HepG2 (cell line): ENCODE data around the gene SLC6A7. TPM values are rescaled to one million over a fixed set of nuclear protein-coding genes. Genes with fewer than 3 reads are reported as not detected.

Experiments used
- ATAC-seq: fragments of 200-7000 bp; cut with Tn5 transposase; 3 replicates; pipeline ENCODE4 v1.9.1; 2020; ENCODE audit warnings: mild to moderate bottlenecking, moderate library complexity
- BruUV-seq: library from RNA; stranded (reverse); fragments of 400-500 nt; replicated peaks from 2 replicates; lab custom pipeline; 2021; lab: Mats Ljungman, UMichigan
- CTCF ChIA-PET: fragments of 300-600 bp; formaldehyde crosslinking; extraction: SDS; loops from one replicate; lab custom pipeline; 2021; ENCODE audit warnings: low total read pairs, inconsistent platforms, low intra/inter-chr PET ratio; lab: Yijun Ruan, JAX
- POLR2A ChIA-PET: fragments of 350-600 bp; sonication (Branson Sonifier 250); formaldehyde crosslinking; loops from one replicate; lab custom pipeline; 2020; ENCODE audit warnings: antibody characterized with exemption, inconsistent platforms; lab: Yijun Ruan, JAX
- DNase-seq: peaks from one replicate; pipeline ENCODE4 v3.0.0-alpha.2; 2015; ENCODE audit warnings: low spot score
- FAIRE-seq: peaks from 3 replicates; lab custom pipeline; 2011; peaks lifted over from hg19 to GRCh38; lab: Jason Lieb, UNC
- H2AFZ ChIP-seq: one replicate; pipeline ENCODE4 v1.6.1; 2011; ENCODE audit warnings: low read length, inconsistent platforms
- H3K27ac ChIP-seq: fragments of 300-600 bp; 3 replicates; pipeline ENCODE4 v1.8.0; 2011; ENCODE audit warnings: mixed run types, mild to moderate bottlenecking, mixed read lengths, low read length, inconsistent platforms; ENCODE audit not compliant: insufficient read depth; ENCODE audit errors: extremely low read length
- H3K27me3 ChIP-seq, 2 experiments: fragments of 200-600 bp in 1 of 2; 2 replicates in 1 of 2; 3 replicates in 1 of 2; pipeline versions ENCODE4 v1.6.0 to v1.8.0; 2011; ENCODE audit warnings: low read length in 2 of 2, mild to moderate bottlenecking in 2 of 2, moderate library complexity in 2 of 2, inconsistent platforms in 1 of 2; ENCODE audit not compliant: insufficient read depth in 2 of 2, control insufficient read depth in 1 of 2
- H3K36me3 ChIP-seq, 2 experiments: fragments of 200-600 bp in 1 of 2; replicated peaks in 1 of 2; 2 replicates in 1 of 2; 3 replicates in 1 of 2; pipeline versions ENCODE4 v1.5.1 to v1.8.0; 2011; ENCODE audit warnings: low read length in 2 of 2, inconsistent platforms in 1 of 2; ENCODE audit not compliant: insufficient read depth in 2 of 2, control insufficient read depth in 1 of 2
- H3K4me1 ChIP-seq: 2 replicates; pipeline ENCODE4 v1.5.1; 2012; ENCODE audit warnings: low read length, inconsistent platforms; ENCODE audit not compliant: insufficient read depth
- H3K4me2 ChIP-seq: 2 replicates; pipeline ENCODE4 v1.6.0; 2011; ENCODE audit warnings: low read depth, low read length, inconsistent platforms
- H3K4me3 ChIP-seq, 3 experiments: fragments of 200-600 bp in 1 of 3; sonication (generic), shearing (Covaris generic) in 1 of 3; replicated peaks in 1 of 3; 2 replicates each; pipeline ENCODE4 v1.5.1; 2011 to 2016; ENCODE audit warnings: low read length in 3 of 3, inconsistent platforms in 2 of 3, low read depth in 2 of 3, mild to moderate bottlenecking in 2 of 3, control low read depth in 1 of 3, mixed read lengths in 1 of 3; ENCODE audit not compliant: insufficient read depth in 1 of 3
- H3K79me2 ChIP-seq: one replicate; pipeline ENCODE4 v1.6.1; 2011; ENCODE audit warnings: low read length, inconsistent platforms; ENCODE audit not compliant: insufficient read depth
- H3K9ac ChIP-seq: 2 replicates; pipeline ENCODE4 v1.6.0; 2011; ENCODE audit warnings: mild to moderate bottlenecking, low read depth, low read length, inconsistent platforms; ENCODE audit not compliant: insufficient read depth
- H3K9me3 ChIP-seq: 2 replicates; pipeline ENCODE4 v1.5.1; 2012; ENCODE audit warnings: mild to moderate bottlenecking, low read length
- H4K20me1 ChIP-seq: 2 replicates; pipeline ENCODE4 v1.6.0; 2011; ENCODE audit warnings: inconsistent platforms, mild to moderate bottlenecking, low read length, moderate library complexity; ENCODE audit not compliant: insufficient read depth
- ETV5 ChIP-seq: IDR thresholded peaks from 2 replicates; pipeline ENCODE4 v1.6.1; 2018; ENCODE audit warnings: missing biosample characterization, missing genetic modification reagents, inconsistent platforms, borderline replicate concordance
- GTF2F1 ChIP-seq: fragments of 150-350 bp; IDR thresholded peaks from 2 replicates; pipeline ENCODE4 v1.6.1; 2014; ENCODE audit warnings: low read length
- HHEX ChIP-seq: IDR thresholded peaks from 2 replicates; pipeline ENCODE4 v1.6.1; 2016; ENCODE audit warnings: control low read depth
- HMG20A ChIP-seq: IDR thresholded peaks from 2 replicates; pipeline ENCODE4 v1.6.1; 2016; ENCODE audit warnings: borderline replicate concordance
- KLF6 ChIP-seq: IDR thresholded peaks from 2 replicates; pipeline ENCODE4 v1.8.0; 2016; ENCODE audit warnings: missing biosample characterization, missing genetic modification reagents
- THYN1 ChIP-seq: sonication (generic); formaldehyde crosslinking; IDR thresholded peaks from 2 replicates; pipeline ENCODE4 v1.8.1; 2023; ENCODE audit warnings: low read depth, mild to moderate bottlenecking, moderate library complexity, missing genetic modification reagents, borderline replicate concordance
- ZBTB3 ChIP-seq: sonication (generic); formaldehyde crosslinking; IDR thresholded peaks from 2 replicates; pipeline ENCODE4 v1.4.0; 2020; ENCODE audit warnings: low read depth, mild to moderate bottlenecking, moderate library complexity, missing genetic modification reagents, borderline replicate concordance
- ZNF256 ChIP-seq: sonication (generic); formaldehyde crosslinking; conservative IDR thresholded peaks from 2 replicates; pipeline ENCODE4 v1.4.0; 2020; ENCODE audit warnings: missing genetic modification reagents
- ZNF746 ChIP-seq: sonication (generic); formaldehyde crosslinking; IDR thresholded peaks from 2 replicates; pipeline ENCODE4 v1.8.0; 2022; ENCODE audit warnings: mild to moderate bottlenecking, missing genetic modification reagents
- ZNF775 ChIP-seq: sonication (generic); formaldehyde crosslinking; IDR thresholded peaks from 2 replicates; pipeline ENCODE4 v1.4.0; 2020; ENCODE audit warnings: missing genetic modification reagents, mild to moderate bottlenecking, moderate library complexity, borderline replicate concordance
- ZNF782 ChIP-seq: sonication (generic); formaldehyde crosslinking; IDR thresholded peaks from 2 replicates; pipeline ENCODE4 v1.4.0; 2020; ENCODE audit warnings: missing genetic modification reagents, mild to moderate bottlenecking, borderline replicate concordance
- ZNF850 ChIP-seq: sonication (generic); formaldehyde crosslinking; conservative IDR thresholded peaks from 2 replicates; pipeline ENCODE4 v1.9.0; 2021; ENCODE audit warnings: mild to moderate bottlenecking, missing genetic modification reagents
- WGBS: methylation state at CpG from one replicate; pipeline ENCODE4 v1.1.6; 2017; ENCODE audit warnings: low lambda C conversion rate; 5-methylcytosine and 5-hydroxymethylcytosine counted together
- in situ Hi-C: cut with HindIII; loops from 2 replicates; pipeline ENCODE4 v1.10.0; 2017; ENCODE audit warnings: low pct_unique_long_range_greater_than_20kb; ENCODE audit not compliant: extremely low pct_ligation_motif_present
- intact Hi-C: fragments of 100-400 bp; cut with micrococcal nuclease; formaldehyde crosslinking; loops from one replicate; pipeline ENCODE4 v1.10.0; 2022; ENCODE audit not compliant: unreplicated experiment
- polyA plus RNA-seq, 8 experiments: library from polyadenylated mRNA; depleted of rRNA in 3 of 8; stranded (reverse) in 7 of 8; unstranded in 1 of 8; fragments of >200 nt; fragmentation: Illumina TruSeq in 4 of 8; extraction: Trizol in 4 of 8; gene quantifications; 2 replicates each; pipeline versions ENCODE4 v1.2.1 to v1.2.3, GENCODE V29; 2011 to 2016; ENCODE audit warnings: low read depth in 4 of 8, missing spikeins in 1 of 8, mixed read lengths in 1 of 8; ENCODE audit not compliant: insufficient read depth in 1 of 8
- total RNA-seq, 5 experiments: library from RNA; depleted of rRNA; stranded (reverse); fragments of >200 nt; fragmentation: Illumina TruSeq; extraction: Trizol; gene quantifications; 2 replicates each; pipeline ENCODE4 v1.2.3, GENCODE V29; 2016; ENCODE audit warnings: low read depth in 1 of 5
- TF ChIP-seq, protein P1 (sequence below): sonication (generic); formaldehyde crosslinking; IDR thresholded peaks from 2 replicates; pipeline ENCODE4 v1.5.0; 2020; ENCODE audit warnings: mild to moderate bottlenecking, missing genetic modification reagents

SLC6A7 gene
- total and polyA plus RNA-seq, 2 of the 13 experiments (the other 11 are each of a cell fraction or from before 2014, with no cell fraction given) = not detected

DNA sequence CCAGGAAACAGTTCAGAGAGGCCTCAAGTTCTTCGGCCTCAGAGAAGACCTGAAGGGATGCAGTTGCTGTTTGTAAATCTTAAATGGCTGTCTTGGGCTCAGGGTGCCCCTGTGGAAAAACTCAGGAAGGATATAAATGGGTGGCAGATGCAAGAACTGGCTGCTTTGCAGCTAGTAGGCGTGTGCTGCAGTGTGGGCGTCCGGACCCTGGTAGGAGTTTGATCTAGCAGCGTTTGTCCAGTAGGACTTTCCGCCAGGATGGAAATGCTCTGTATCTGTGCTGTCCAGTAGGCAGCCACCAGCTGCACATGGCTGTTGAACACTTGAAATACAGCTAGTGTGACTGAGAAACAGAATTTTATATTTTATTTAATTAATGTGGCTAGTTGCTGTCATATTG is 15.6 kb upstream of the SLC6A7 start:
- no peak for DNase-seq
- Histone ChIP-seq H4K20me1 (no peaks in the 10 kb centered on the region), H3K4me1 (peaks cover 5% of the 10 kb centered on the region), H3K9ac (no peak overlapping the region), H3K36me3 (no peaks in the 10 kb centered on the region), H3K27ac (no peak overlapping the region), H3K4me3 (no peak overlapping the region), H3K27me3 (peaks cover 0 to 31% of the 10 kb centered on the region in 2 experiments; a peak in 3 of 5 replicates), H3K4me2 (no peak overlapping the region), H3K79me2 (no peaks in the 10 kb centered on the region), H2AFZ (no peak overlapping the region), H3K9me3 (no peaks in the 10 kb centered on the region)
- ATAC-seq = no peak
- no TSS peak for BruUV-seq
- no peak for FAIRE-seq
- no peak for TF ChIP-seq ZNF256 (CRISPR knock-in tag)
- TF ChIP-seq ZNF746 (CRISPR knock-in tag) = no peak
- no peak for TF ChIP-seq KLF6
- TF ChIP-seq ZNF850 (CRISPR knock-in tag) = no peak
- TF ChIP-seq ZBTB3 (CRISPR knock-in tag) = no peak
- TF ChIP-seq THYN1 = no peak
- TF ChIP-seq HHEX = no peak
- TF ChIP-seq ETV5 (CRISPR knock-in tag) = no peak
- no peak for TF ChIP-seq ZNF782
- intact Hi-C loops = no loop called here
- in situ Hi-C loops = no loop called here
- 41% methylated on average over 3 of the region's 6 CpGs for WGBS
- POLR2A ChIA-PET = no interaction called here
- CTCF ChIA-PET = interaction anchor here (2.4 kb wide), 1 partner anchor 44 kb away, joined by 30 read pairs; no protein-coding TSS in a partner anchor

DNA sequence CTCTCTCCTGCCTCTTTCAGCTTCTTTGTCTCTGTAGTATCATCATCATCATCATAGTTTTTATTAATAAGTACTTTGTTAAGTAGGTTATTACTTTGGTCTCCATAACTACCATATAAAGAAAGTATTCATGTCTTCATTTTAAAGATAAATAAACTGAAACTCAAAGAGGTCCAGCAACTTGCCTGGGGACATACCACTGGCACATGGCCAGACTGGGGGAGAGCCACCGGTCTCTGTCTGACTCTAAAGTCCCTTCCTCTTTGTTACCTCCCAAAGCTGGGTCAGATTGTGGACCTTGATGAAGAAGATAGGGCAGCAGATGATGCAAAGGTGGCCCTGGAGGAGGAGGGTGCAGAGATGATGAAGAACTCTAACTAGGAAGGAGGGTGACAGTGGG is 14.8 kb upstream of the SLC6A7 start:
- BruUV-seq = no TSS peak
- DNase-seq (no peak), ATAC-seq (no peak), FAIRE-seq (no peak)
- Histone ChIP-seq H3K4me1 (peaks cover 5% of the 10 kb centered on the region), H3K36me3 (no peaks in the 10 kb centered on the region), H3K27me3 (peaks cover 0 to 28% of the 10 kb centered on the region in 2 experiments; a peak in 3 of 5 replicates), H3K4me3 (no peak overlapping the region), H3K27ac (no peak overlapping the region), H4K20me1 (no peaks in the 10 kb centered on the region), H3K9me3 (no peaks in the 10 kb centered on the region), H3K79me2 (no peaks in the 10 kb centered on the region), H2AFZ (no peak overlapping the region), H3K4me2 (no peak overlapping the region), H3K9ac (no peak overlapping the region)
- ChIA-PET CTCF (interaction anchor here (1.2 to 2.4 kb wide), 4 partner anchors 14 to 45 kb away, joined by 5 to 30 read pairs (median 8); no protein-coding TSS in a partner anchor), POLR2A (interaction anchor here (1.2 to 1.8 kb wide), 2 partner anchors 12 to 32 kb away, joined by 4 to 5 read pairs; no protein-coding TSS in a partner anchor)
- 0% methylated on average over 1 of the region's 1 CpG for WGBS
- intact Hi-C loops (loop anchor here (1.0 kb wide), 2 partner anchors 43 to 45 kb away; no protein-coding TSS in a partner anchor), in situ Hi-C loops (loop anchor here (5.0 kb wide), 1 partner anchor 48 kb away; no protein-coding TSS in a partner anchor)
- TF ChIP-seq GTF2F1 = no peak
- no peak for TF ChIP-seq HMG20A (CRISPR knock-in tag)
- TF ChIP-seq ZNF775 (CRISPR knock-in tag) = no peak
- TF ChIP-seq, protein P1, sequence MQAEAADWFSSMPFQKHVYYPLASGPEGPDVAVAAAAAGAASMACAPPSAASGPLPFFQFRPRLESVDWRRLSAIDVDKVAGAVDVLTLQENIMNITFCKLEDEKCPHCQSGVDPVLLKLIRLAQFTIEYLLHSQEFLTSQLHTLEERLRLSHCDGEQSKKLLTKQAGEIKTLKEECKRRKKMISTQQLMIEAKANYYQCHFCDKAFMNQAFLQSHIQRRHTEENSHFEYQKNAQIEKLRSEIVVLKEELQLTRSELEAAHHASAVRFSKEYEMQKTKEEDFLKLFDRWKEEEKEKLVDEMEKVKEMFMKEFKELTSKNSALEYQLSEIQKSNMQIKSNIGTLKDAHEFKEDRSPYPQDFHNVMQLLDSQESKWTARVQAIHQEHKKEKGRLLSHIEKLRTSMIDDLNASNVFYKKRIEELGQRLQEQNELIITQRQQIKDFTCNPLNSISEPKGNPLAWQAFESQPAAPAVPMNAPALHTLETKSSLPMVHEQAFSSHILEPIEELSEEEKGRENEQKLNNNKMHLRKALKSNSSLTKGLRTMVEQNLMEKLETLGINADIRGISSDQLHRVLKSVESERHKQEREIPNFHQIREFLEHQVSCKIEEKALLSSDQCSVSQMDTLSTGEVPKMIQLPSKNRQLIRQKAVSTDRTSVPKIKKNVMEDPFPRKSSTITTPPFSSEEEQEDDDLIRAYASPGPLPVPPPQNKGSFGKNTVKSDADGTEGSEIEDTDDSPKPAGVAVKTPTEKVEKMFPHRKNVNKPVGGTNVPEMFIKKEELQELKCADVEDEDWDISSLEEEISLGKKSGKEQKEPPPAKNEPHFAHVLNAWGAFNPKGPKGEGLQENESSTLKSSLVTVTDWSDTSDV (CRISPR knock-in tag) = no peak
